H54 (cell line): Measurements from ENCODE around the gene PHF21A.

Experiments used
- DNase-seq: peaks from one replicate; pipeline ENCODE4 v3.0.0; 2011; ENCODE audit warnings: low spot score, mixed read lengths; ENCODE audit not compliant: insufficient read length
- FAIRE-seq: peaks from 3 replicates; lab custom pipeline; 2011; peaks lifted over from hg19 to GRCh38; lab: Jason Lieb, UNC
- POLR2A ChIP-seq: IDR thresholded peaks from 2 replicates; pipeline ENCODE4 v1.6.1; 2011; ENCODE audit warnings: low read depth, mild to moderate bottlenecking, low read length

The PHF21A gene

DNA sequence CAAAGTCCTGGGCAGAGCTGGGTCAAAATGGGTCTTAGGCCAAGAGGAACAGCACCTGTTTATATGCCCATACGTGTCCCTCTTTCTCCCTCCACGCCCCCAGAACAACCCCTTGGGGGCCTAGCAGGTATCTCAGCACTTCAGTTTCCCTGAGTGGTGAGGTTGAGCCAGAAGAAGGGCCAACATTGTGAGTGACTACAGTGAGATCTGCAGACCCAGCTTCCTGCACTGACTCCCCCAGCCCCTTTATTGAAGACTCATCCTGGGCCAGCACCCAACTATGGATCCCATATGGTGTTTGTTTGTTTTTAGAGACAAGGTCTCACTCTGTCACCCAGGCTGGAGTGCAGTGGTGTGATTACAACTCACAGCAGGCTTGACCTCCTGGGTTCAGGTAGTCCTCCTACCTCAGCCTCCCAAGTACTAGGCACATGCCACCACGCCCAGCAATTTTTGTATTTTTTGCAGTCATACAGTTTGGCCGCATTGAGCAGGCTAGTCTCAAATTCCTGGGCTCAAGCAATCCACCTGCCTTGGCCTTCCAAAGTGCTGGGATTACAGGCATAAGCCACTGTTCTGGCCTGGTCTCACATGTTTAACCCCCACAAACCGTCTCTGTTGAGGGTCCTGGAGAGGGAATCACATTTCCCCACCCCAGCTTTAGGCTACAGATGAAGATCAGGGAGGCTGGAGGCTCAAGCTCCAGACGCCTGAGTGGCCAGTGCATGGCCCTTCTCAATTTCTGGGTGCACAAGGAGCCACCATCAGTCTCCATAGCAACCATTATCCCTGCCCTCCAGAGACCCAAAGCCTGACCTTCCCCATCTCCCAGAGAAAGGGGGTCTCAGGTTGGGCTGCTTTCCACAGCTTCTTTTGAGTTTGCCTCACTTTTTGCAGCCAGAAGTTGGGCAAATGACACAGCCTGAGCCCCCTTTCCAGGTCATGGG is 200.4 kb downstream of the PHF21A start:
- no peak for TF ChIP-seq POLR2A
- FAIRE-seq = no peak
- DNase-seq = no peak

DNA sequence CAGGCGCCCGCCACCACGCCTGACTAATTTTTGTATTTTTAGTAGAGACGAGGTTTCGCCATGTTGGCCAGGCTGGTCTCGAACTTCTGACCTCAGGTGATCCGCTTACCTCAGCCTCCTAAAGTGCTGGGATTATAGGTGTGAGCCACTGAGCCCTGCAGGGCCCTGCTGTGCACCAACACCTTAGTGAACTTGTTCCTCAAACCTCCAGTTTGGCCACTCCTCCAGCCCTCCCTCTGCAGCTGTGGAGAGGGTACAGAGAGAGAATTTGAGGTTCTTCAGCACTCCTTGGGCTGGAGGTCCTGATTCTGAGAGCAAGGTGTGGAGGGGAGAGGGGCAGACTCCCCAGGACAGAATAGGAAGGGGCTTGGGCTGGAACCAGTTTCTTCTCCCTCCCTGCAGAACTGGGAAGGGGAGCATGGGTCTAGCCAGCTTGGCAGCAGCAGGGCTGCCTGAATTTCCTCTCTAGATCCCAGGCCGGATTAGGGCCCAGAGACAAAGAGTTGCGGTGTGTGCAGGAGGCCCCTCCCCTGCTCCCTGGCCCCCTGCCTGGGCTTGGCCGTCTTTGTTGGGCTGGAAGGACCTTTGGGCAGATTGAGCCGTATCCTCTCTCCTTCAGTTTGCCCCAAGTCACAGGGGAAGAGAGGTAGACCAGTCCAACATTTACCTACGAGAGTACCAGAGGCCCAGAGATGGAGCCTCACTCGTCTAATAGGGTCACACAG is 201.3 kb downstream of the PHF21A start:
- DNase-seq (no peak), FAIRE-seq (no peak)
- TF ChIP-seq POLR2A = no peak

DNA sequence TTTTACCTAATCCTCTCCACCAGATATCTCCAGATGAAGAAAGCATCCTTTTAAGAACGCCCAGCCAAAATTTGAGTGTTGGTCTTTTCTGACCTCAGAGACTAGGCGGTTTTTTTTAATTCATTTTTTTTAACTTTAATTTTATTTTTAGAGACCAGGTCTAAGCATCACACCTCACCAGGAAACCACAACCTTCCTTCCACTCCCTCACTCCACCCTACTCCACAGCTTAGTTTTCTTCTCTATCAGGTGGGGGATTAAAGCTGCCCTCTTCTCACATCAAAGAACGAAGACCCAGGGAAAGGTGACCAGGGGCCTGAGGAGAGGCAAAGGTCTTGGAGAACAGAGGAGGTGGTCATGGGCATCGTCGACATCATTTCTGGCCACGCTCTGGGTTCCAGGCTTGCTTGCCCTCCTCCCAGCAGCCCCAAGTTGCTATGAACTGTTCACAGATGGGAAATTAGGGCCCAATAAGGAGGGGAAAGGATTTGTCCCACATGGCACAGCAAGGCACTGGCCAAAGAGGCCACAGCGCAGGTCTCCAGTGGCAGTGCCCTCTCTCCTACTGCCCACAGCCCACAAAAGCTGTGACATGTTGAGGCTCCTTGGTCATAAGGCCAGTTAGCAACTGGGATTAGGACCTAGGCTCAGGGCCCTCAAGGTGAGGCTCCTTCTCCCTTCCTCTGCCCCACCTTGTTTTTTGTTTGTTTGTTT is 202.1 kb downstream of the PHF21A start:
- DNase-seq (peak; percentile 33), FAIRE-seq (no peak)
- no peak for TF ChIP-seq POLR2A

DNA sequence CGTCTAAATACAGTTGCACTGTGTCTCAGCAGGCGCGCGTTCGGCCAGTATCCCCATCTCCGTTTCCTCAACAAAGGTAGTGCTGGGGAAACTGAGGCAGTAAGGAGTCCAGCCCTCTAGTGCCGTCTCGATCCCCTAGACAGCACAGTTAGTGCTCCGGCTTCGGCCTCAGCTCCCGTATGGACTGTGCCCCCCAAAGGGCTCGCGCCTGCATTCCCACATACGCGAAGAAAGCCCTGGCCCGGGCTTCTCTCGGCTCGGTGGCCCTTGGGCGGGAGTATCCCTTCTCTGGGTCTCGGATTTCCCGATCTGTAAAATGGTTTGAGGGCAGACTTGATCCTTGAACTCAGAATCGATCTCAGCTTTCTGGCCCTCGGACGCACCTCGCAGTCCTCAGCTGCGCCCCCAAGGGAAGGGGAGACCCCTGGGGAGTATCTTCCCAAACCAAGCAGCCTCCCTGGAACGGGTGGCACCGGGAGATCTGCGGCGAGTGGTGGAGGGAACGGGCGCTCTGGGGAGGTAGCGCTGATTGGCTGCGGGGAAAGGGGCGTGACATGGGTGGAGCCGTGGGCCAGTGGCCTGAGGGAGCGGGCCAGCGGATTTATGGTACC is 202.8 kb downstream of the PHF21A start:
- DNase-seq = peak; percentile 98
- TF ChIP-seq POLR2A = peak; percentile 66
- FAIRE-seq = no peak

DNA sequence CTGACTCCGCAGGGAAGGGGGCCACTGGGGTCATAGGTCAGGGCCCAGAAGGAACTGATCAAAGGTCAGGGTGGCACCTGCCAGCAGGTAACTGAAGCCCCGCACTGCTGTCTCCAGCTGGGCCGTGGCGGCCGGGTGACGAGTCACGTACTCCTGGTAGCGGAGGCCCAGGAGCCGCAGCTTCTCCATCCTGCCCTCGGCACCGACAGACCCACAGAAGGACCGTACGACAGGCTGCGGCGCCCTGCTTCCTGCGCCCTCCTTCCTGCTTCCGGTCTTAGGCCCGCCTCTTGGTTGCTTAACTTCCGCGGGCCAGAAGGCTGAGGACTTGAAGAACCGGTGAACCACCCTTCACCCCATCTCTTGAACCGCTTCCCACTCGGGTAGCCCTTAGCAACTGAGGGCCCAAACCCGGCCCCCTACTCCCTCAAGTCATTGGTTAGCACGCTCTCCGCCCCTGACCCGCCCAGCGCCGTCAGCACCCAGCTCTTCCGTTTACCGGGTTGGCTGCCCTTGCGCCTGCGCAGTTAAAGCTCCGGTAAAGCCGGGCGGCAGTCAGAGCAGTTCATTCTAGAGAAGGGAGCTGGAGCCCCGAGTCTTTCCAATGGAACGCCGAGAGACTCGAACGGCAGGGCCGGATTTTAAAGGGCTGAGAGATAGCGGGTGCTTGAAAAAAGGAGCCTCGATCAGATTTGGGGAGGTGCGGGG is 203.5 kb downstream of the PHF21A start, which contains the start of gene PEX16:
TSS of gene PEX16 (minus strand) at position 255 of the 708 bp plus-strand sequence. CDS start at position 189, 66 bp downstream.
- FAIRE-seq = peak; percentile 58
- peak; percentile 92 for TF ChIP-seq POLR2A

DNA sequence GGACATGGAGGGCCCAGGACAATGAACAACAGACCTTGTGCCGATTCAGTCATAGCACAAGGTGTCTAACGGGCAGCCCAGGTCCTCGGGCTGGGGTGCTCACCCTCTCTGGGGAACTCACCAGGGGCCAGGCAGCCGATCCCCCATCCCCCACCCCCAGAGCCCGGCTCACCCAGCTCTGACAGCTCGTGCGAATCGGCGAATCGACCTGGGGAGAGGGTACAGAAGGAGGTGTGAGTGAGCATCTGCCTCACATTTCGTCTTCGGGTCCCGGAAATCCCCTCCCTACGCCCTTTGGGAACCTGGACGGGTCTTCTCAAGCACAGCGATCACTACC is 204.0 kb downstream of the PHF21A start:
- DNase-seq (no peak), FAIRE-seq (no peak)
- TF ChIP-seq POLR2A = no peak

More for the DNA sequence above, 203.5 kb downstream of the PHF21A start, which contains the start of gene PEX16:
- peak; percentile 99 for DNase-seq

DNA sequence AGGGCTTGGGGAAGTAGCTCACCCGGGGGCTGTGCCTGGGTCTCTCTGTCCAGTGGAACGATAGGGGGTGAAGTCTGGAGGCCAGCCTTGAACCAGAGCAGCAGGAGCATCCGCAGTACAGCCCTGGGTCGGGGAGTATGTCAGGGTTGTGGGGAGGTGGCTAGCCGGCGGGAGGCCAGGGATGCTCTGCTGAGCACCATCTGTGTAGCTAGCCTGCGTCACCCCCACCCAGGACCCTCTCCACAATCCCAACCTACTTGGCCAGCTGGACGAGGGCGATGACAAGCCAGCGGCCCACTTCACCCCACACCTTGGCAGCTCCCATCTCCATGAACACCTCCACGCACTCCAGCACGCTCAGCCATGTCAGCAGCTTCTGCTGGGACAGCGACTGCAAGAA is 205.8 kb downstream of the PHF21A start:
- FAIRE-seq (no peak), DNase-seq (no peak)
- TF ChIP-seq POLR2A = no peak

DNA sequence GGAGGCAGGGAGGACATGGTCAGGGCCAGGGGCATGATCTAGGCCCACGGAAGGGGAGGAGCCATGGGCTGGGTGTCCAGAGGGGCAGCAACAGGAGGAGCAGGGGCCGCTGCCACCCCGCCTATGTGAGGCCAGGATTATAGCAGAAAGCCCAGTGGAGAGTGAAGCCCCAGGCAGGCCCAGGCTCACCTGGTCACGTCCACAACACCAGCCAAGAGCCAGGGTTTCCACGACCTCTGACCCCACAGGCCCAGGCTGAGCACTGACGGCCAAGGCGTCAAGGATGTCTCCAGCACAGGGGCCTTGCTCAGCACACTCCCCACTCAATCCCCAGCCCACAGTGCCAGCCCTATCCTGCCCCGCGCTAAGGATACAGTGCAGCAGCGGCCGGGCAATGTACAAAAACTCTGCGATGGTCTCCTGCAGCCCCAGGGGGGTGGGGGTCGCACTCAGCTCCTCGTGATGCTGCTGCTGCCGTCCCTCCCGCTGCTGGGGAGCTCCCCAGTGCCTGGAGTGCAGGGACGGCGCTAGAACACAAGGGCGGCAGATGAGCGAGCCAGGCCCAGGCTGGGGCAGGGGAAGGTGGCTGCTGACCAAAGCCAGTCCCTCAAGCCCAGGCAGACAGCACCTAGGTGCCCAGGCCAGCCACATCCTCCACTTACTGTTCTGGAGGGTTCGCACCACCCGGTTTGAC is 207.2 kb downstream of the PHF21A start:
- no peak for TF ChIP-seq POLR2A
- DNase-seq (no peak), FAIRE-seq (no peak)

DNA sequence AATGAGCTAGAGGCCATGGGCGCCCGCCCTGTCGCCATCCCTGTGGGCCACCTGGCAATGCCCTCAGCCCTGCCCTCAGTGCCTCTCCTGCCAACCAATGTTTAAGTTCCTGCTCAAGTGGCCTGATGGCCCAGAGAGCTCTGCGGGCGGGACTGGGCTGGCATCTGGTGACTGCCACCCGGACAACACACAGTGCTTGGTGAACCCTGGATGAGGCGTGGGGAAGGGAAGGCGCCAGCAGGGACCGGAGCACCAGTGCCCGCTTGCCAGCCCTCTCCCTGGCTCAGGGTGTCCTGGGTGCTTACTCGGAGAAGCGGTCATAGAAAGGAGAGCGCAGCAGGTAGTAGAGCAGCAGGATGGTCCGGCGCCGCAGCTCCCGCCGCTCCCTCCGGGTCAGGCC is 207.7 kb downstream of the PHF21A start:
- FAIRE-seq = no peak
- no peak for TF ChIP-seq POLR2A
- DNase-seq = no peak

DNA sequence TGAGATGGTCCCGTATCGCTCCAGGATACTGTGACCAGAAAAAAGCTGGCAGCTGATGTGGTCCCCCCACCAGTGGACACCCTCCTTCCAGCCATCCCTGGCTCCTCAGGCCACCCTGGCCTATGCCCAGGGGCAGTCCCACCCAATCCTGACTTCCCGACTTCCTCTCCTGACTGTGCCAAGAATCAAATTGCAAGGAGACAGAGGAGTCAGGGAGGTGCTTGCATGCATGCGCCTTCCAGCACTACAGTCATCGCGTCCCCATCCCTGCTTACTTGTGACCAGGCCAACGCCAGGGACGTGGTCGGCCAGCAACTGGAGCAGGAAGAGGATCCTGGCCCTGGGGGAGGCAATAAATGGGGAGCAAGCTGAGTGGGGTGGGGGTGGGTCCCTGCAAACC is 210.6 kb downstream of the PHF21A start:
- TF ChIP-seq POLR2A = no peak
- FAIRE-seq (no peak), DNase-seq (no peak)

DNA sequence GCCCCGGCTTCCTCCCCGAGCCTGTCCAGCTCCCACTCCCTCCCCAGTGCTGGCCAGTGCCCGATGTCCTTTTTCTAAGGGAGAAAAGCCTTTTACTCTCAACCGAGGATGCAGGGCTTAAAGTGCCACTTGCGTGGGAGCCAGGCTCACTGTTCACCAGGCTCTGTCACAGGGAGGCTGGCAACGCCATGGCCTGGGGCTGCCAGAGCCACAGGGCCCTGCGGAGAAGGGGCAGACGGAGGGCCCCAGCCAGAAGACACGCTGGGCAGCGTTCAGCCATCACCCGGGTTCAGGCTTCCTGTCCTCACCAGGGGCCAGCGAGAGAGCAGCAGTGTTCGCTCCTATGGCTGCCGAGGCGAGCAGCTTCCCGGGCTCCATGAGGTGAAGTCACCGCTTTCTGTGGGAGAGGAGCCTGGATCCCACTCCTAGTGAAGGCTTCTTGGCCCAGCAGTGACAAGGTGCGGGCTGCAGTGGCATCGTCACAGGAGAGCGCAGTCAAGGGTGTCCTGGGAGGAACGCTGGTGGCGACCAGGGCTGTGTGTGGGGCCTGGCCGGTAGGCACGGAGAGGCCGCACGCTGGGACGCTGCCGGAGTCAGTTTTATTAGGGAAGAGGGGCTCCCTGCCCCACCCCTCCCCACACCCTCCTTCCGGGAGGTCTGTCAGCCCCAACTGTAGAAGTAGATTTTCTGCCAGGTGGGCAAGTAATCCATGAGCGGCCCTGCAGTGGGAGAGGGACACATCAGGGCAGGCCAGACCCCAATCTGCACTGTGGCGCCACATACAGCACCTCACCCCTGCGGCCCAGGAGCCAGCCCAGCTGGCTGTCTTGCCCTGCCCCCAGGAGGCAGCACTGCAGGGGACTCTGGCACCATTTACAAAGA is 211.4 kb downstream of the PHF21A start:
- no peak for TF ChIP-seq POLR2A
- no peak for FAIRE-seq
- DNase-seq = no peak

DNA sequence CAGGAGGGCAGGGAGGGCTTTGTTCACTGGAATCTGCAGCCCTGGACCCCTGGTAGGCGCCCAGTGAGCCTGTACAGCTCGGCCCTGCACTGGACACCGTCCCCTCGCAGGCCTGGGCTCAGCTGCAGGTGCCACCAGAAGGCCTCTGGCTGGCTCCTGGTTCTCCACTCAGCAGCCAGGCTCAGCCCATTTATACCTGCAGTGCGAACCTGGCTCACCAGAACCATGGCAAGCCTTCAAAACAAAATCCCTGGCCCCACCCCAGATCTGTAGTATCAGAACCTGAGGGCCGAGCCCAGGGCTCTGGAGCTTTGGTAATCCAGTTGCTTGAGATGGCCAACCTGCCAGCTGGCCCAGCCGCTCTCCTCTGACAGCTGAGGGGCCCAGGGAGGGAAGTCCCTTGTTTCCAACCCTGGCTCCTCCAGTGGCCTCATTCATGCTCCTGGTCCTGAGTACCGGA is 213.3 kb downstream of the PHF21A start:
- no peak for DNase-seq
- no peak for FAIRE-seq
- TF ChIP-seq POLR2A = no peak
